NCI-H2171 (cell line): ENCODE results near the gene SRPK2.
"Not testable (repeated sequence)": the region's sequence is repeated elsewhere in the genome, so short reads cannot be mapped to it uniquely, and the experiment has no call there.

Experiments used
- DNase-seq: peaks from one replicate; lab custom pipeline; 2025; lab: John Stamatoyannopoulos, UW

Gene SRPK2

DNA sequence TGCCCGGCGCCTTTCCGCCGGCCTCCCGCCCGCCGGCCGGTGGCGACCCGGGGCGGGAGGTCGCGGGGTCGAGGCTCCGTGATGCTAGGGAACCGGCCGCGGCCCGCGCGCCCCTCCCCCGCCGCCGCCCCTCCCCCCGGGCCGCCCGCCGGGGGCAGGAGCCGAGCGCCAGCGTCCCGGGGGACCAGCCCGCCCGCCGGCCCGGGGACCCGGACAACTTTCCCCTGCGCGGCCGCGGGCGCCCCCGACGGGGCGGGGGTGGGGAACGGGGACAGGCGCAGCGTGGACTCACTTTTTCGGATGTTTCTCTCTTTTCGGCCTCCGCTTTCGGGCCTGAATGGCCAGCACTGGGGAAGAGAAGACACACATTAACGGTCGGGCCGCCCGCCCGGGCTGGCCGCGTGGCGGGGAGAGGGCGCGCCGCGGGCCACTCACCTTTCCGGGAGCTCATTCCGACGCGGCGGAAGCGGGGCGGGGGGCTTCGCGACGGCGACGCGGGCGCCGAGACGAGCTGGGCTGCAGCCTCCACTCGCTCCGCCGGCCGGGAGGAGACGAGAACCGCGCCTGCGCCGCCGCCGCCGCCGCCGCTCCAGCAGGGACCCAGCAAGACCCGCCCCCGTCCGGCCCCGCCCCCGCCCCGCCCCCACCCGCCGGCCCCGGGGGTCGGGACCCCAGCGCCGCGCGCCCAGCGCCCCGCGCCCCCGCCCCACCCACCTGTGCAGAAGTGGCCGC is at the start of gene SRPK2:
TSS of gene SRPK2 (minus strand) at position 566 of the 732 bp plus-strand sequence.
- DNase-seq = peak; percentile 62

DNA sequence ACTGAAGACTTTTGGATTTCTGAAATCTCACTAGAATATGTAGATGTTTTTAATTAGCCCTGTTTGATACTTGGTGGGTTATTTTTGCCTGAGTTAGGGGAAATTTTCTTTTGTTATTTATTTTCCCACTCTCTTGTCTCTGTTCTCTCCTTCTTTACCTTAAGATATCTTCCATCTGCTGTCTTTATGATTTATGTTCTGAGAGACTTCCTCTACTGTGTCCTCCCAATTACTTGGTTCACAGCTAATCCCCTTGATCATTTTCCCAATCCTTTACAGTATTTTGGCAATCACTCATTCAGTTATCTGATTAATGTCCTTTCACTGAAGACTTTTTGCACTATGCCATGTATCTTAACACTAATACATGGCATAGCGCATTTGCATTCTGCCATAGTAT is 49.5 kb upstream of the SRPK2 start:
- DNase-seq = no peak

DNA sequence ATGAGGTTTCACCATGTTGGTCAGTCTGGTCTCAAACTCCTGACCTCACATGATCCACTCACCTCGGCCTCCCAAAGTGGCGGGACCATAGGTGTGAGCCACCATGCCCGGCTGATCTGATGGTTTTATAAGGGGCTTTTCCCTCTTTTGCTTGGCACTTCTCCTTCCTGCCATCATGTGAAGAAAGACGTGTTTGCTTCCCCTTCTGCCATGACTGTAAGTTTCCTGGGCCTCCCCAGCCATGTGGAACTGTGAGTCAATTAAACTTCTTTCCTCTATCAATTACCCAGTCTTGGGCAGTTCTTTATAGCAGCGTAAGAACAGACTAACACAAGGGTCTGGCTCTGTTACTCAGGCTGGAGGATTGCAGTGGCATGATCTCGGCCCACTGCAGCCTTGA is 48.6 kb upstream of the SRPK2 start:
- not testable (repeated sequence) for DNase-seq

DNA sequence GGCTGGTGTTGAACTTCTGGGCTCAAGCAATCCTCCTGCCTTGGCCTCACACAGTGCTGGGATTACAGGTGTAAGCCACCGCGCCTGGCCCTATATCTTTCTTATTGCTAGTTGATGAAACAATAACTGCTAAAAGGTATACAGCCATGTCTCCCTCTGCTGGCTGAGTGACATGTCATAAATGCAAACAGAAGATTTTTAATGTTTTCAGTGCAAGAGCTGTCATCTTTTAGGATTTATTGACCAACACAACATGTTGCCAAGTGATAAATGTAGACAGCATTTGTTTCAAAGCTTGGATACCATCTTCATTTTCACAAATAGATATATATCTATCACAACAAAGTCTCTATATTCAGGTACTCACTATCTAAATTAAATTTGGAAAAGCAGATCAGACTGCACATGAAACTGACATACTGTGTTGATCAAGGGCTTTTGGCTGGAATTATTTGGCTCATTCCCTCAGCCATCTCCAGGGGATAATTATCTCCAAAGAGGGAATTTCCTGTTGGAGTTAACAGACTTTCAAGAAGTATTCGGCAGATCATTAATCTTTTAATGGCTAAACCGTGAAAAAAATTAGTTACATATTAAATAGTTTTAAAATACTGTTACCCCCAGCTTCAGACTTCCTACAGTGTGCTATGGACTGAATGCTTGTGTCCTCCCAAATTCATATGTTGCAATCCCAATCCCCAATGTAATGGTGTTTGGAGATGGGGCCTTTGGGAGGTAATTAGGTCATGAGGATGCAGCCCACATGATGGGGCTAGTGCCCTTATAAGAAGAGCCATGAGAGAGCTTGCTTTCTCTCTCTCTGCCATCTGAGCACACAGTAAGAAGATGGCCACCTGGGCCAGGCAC is 41.3 kb upstream of the SRPK2 start:
- peak; percentile 15 for DNase-seq

DNA sequence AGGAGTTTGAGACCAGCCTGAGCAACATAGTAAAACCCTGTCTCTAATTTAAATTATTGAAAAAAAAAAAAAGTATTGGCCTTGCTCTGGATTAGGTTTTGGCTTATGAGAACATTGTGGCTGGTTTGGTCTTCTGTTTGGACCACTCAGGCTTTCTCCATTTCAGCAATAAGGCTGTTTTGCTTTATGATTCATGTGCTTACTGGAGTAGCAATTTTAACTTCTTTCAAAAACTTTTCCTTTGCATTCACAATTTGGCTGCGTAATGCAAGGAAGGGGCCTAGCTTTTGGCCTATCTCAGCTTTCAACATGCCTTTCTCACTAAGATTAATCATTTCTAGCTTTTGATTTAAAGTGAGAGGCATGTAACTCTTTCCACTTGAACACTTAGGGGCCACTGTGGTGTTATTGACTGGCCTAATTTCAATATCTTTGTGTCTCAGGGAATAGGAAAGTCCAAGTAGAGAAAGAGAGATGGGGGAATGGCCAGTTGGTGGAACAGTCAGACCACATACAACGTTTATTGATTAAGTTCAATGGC is 38.0 kb upstream of the SRPK2 start:
- no peak for DNase-seq

DNA sequence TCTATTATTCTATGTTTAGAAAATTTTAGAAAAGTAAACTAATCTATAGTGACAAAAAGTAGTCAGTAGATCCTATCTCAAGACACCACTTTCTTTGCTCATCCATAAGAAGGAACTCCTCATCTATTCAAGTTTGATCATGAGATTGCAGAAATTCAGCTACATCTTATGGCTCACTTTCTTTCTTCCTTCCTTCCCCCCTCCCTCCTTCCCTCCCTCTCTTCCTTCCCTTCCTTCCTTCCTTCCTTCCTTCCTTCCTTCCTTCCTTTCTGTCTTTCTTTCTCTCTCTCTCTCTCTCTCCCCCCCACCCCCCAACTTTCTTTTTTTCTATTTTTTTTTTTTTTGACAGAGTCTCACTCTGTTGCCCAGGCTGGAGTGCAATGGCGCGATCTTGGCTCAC is 35.3 kb upstream of the SRPK2 start:
- DNase-seq = no peak

DNA sequence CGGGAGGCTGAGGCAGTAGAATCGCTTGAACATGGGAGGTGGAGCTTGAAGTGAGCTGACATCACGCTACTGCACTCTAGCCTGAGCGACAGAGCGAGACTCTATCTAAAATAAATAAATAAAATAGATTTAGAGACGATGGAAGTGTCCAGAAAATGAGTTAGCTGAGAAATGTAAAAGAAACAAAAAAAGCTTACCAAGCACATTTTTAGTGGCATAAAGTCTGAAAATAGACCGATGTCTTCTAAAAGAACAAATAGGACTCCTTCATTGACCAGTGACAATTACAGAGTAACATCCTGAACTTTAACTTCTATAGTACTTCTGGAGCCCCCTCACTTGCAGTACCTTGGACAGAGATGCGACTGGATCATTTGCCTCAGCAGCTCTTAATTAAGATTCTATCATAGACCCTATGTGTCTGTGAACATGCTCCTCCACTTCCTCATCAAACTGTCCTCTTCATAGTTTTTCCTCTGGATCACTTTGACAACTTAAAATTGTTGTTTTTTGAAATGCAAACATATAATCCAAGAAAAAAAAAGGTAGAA is 25.2 kb upstream of the SRPK2 start:
- no peak for DNase-seq

DNA sequence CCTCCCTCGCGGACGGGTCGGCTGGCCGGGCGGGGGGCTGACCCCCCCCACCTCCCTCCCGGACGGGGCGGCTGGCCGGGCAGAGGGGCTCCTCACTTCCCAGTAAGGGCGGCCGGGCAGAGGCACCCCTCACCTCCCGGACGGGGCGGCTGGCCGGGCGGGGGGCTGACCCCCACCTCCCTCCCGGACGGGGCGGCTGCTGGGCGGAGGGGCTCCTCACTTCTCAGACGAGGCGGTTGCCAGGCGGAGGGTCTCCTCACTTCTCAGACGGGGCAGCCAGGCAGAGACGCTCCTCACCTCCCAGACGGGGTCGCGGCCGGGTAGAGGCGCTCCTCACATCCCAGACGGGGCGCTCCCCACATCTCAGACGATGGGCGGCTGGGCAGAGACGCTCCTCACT is 22.1 kb upstream of the SRPK2 start:
- not testable (repeated sequence) for DNase-seq

DNA sequence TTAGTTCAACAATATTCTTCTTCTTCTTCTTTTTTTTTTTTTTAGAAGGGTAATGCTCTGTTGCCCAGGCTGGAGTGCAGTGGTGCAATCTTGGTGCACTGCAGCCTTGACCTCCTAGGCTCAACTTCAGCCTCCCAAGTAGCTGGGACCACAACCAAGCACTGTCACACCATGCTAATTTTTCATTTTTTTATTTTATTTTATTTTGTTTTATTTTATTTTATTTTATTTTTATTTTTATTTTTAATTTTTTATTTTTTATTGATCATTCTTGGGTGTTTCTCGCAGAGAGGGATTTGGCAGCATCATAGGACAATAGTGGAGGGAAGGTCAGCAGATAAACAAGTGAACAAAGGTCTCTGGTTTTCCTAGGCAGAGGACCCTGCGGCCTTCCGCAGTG is 21.1 kb upstream of the SRPK2 start:
- DNase-seq = not testable (repeated sequence)

DNA sequence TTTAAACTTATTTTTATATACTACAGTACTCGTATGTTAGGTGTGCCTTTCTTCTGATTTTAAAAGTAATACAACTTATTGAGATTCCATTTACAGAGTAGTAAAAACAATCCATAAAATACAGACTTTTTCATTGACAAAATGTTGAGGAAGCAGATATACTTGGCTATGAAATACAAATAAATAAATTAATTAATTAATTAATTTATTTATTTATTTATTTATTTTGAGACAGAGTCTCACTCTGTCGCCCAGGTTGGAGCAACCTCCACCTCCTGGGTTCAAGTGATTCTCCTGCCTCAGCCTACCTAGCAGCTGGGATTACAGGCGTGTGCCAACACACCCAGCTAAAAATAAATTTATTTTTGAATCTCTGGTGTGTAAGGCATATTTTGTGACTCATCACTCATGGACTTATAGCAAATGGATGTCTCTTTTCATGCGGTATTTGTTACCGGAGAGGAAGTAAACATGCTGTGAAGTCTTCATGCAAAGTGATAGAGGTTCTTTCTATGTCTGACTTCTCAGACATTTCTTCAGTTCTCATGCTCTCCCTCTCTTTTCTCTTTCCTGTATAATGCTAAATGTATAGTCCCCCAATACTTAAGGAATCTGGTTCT is 20.2 kb upstream of the SRPK2 start:
- DNase-seq = no peak

DNA sequence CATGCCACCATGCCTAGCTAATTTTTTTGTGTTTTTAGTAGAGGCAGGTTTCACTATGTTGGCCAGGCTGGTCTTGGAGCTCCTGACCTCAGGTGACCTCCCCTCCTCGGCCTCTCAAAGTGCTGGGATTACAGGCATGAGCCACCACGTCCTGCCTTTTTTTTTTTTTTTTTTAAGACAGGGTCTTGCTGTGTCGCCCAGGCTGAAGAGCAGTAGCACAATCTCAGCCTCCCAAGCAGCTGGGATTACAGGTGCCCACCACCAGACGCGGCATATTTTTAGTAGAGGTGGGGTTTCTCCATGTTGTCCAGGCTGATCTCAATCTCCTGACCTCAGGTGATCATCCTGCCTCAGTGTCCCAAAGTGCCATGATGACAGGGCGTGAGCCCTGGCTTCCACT is 14.4 kb upstream of the SRPK2 start:
- DNase-seq = no peak

DNA sequence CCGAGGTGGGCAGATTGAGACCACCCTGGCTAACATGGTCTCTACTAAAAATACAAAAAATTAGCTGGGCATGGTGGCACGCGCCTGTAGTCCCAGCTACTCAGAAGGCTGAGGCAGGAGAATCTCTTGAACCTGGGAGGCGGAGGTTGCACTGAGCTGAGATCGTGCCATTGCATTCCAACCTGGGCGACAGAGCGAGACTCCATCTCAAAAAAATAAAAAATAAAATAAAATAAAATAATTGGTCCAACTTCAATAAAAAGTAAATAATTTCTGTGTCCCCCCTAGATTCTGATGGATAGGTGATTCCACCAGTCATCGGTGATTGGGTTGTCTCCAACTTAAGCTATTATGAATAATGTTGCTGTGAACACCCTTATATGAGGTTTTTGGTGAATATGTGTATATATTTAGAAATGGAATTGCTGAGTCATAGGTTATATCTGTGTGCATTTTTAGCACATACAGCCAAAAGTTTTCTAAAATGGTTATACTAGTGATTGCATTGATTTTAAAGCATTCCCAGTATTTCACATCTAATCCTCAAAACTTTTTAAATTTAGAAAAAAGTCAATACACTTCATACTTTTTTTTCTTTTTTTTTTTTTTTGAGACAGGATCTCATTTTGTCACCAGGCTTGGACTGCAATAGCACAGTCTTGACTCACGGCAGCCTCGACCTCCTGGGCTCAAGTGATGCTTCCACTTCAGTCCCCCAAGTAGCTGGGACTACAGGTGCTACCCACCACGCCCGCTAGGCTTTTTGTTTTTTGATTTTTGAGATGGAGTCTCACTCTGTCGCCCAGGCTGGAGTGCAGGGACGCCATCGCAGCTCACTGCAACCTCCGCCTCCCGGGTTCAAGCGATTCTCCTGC is 13.7 kb upstream of the SRPK2 start:
- DNase-seq = no peak

DNA sequence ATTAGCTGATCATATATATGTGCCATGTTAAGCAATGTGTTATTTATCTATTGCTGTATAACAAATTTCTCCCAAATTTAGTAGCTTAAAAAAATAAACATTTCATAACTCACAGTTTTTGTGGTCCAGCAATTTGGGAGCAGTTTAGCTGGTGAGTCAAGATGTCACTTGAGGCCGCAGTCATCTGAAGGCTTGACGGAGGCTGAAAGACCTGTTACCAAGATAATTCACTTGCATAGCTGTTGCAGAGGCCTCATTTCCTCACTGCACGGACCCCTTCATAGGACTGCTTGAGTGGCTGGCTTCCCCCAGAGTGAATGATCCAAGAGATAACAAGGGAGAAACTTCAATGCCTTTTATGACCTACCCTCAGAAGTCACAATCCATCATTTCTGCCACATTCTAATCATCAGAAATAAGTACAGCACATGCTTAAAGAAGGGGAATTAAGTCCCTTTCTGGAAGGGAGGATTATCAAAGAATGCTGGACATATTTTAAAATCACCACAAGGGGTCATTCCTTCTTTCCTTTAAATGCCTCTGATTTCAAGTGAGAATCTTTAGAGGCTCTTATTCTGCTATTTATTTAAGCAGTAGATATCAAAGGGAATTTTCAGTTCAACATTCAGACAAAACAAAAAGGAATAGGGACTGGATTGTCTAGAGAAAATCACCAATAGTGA is 10.5 kb upstream of the SRPK2 start:
- DNase-seq = no peak

DNA sequence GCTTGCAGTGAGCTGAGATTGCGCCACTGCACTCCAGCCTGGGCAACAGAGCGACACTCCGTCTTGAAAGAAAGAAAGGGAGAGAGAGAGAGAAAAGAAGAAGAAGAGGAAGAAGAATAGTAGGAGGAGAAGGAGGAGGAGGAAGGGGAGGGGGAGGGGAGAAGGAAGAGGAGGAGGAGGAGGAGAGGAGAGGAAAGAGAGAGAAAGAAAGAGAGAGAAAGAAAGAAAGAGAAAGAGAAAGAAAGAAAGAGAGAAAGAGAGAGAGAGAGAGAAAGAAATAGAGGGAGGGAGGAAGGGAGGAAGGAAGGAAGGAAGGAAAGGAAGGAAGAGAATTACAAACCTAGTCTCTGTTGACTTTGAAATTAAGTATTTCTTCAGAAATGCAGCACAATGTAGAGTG is 7.8 kb upstream of the SRPK2 start:
- DNase-seq = no peak

DNA sequence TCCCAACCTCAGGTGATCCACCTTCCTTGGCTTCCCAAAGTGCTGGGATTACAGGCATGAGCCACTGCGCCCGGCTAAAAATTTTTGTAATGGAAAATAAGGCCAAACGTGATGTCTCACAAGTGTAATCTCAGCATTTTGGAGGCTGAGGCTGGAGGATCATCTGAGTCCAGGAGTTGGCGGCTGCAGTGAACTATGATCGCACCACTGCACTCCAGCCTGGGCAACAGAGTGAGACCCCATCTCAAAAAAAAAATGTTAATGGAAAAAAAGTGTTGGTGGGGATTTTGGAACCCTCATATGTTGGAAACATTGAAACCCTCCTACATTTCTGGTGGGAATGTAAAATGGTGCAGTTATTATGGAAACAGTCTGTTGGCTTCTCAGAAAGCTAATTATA is 2.7 kb upstream of the SRPK2 start:
- DNase-seq = no peak

DNA sequence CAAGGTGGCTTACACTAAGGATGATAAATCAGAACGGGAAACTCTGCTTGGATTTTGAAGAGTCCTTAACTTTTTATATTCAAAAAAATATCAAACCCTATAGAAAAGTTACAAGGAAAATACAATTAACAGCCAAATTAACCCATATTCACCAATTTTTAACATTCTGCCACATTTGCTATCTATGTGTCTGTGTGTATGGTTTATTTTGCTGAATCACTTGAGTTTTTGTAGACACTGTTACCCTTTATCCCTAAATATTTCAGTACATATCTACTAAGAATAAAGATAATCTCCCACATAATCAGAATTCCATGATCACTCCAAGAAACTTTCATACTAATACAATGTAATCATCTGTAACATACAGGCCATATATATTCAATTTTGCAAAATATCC is 1.2 kb upstream of the SRPK2 start:
- no peak for DNase-seq

DNA sequence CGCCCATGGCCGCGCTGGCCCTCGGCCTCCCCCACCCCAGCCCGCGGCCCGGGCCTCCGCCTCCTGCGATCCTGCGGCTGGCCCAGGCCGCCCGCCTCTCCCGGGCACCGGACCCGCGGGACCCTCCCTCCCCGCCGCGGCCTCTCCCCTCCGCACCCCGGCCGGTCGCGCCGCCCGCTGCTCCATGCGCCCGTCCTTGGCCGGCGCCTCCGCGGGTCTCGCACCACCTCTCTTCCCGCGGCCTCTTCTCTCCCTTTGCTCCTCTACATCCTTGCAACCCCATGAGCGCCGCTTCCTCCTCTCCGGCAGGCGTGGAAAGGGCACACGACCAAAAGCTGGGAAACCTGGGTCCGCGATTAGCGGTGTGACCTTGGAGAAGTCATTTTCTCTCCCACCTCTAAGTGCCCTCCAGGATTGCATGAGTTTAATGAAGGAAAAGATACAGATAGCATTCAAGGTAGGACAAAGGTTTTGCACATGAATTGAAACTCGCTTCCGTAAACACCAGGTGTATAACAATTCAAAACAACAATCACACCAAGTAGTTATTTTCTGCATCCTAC is 448 bp upstream of the SRPK2 start:
- DNase-seq = peak; percentile 37

DNA sequence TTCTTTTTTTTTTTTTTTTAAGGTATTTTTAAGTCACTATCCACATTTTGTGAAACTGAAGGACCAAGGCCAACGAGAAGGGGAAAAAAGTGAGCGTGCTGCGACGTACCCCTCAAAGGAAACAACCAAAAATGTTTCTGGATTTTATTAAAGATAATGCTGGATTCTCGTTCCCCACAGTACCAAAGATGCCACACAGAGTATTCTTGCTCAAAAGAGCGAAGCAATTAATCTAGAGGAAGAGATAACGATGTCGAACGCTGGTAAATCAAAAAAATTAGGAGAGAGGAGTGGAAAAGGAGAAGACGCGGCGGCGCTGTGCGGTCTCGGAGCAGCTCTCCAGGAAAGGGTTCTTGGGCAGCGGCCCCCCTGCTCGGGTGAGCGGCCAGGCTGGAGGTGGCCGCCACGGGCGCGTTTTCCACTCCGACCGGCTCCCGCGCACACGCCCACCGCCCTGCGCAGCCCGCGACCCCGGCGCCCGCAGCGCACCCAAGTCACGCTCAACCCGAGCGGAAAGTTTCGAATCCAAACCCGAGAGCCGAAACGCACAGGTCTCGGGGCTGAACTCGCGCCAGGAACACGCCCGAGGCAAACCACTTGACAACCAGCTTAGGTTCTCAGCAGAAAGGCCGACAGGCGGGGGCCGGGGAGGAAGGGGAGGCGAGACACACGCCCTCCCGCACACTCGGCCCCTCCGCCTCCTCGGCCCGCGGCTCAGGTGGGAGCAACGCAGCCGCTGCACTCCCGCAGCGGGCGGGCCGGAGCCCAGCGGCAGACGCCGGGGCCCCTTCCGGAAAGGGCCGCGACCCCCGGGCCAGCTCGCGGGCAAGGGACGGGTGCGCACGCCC is 989 bp downstream of the SRPK2 start:
- DNase-seq = peak; percentile 27

DNA sequence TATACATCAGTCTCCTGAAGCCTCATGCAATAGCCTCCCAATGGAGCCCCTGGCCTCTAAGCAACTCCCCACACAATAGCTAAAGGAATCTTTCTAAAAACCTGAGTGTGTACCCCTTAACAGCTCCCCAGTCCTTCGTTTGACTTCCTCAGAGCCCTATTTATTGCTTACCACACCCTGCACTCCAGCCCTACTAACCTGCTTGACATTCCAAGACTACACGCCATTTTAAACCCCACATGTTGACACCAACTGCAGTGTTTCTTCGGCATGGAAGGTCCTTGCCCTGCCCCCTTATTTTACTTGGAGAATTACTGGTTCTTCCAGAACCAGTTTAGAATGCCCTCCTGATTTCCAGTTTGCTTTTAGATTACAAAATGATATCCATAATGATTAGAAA is 10.8 kb downstream of the SRPK2 start:
- DNase-seq = no peak
